ENCODE results near the gene CASP6.

The CASP6 gene

DNA sequence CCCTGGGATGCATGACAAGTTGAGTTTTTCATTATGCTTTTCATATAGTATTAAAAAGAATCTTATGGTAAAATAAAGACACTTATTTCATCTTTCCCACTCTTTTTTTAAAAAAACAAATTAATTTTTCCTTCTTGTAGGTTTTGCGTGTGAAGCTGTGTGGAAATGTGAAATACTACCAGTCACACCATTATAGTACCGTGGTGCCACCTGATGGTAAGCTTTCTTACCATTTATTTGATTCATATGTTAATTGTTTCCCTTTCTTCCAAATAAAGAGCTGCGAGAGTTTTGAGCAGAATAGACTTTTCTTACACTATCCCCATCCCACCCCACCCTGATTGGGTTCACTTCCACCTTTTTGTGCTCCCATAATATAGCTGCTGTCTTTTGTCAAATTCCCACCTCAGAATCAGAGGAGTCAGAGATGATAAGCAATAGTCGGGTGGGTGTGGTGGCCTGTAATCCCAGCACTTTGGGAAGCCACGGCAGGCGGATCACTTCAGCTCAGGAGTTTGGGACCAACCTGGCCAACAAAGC lies 44.3 kb downstream of the CASP6 start:
- peak; percentile 12 for DNase-seq (ENCODE audit: low read depth)
- no peak for TF ChIP-seq CTCF (conservative IDR thresholded peaks at IDR 0.05; ENCODE audit: control insufficient read depth, insufficient read depth, low read depth, low read length)
- H3K4me3 ChIP-seq (ENCODE audit: control insufficient read depth, low read depth, low read length): no peak overlapping the region

DNA sequence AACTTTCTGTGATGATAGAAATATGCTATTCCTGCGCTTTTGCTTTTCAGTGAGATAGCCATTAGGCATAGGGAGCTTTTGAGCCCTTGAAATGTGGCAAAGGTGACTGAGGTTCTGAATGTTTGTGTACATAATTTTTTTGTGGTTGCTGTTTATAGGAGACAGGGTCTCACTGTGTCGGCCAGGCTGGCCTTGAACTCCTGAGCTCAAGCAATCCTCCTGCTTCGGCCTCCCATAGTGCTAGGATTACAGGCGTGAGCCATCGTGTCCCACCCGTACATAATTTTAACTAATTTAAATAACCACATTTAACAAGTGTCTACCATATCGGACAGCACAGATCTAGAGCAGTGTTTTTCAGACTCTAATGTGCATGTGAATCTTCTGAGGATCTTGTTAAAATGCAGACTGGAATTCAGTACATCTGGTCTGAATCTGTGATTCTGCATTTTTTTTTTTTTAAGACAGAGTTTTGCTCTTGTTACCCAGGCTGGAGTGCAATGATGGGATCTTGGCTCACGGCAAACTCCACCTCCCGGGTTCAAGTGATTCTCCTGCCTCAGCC lies 45.3 kb downstream of the CASP6 start:
- no peak for DNase-seq (ENCODE audit: low read depth)
- no peak overlapping the region for H3K4me3 ChIP-seq (ENCODE audit: control insufficient read depth, low read depth, low read length)
- no peak for TF ChIP-seq CTCF (conservative IDR thresholded peaks at IDR 0.05; ENCODE audit: control insufficient read depth, insufficient read depth, low read depth, low read length)

DNA sequence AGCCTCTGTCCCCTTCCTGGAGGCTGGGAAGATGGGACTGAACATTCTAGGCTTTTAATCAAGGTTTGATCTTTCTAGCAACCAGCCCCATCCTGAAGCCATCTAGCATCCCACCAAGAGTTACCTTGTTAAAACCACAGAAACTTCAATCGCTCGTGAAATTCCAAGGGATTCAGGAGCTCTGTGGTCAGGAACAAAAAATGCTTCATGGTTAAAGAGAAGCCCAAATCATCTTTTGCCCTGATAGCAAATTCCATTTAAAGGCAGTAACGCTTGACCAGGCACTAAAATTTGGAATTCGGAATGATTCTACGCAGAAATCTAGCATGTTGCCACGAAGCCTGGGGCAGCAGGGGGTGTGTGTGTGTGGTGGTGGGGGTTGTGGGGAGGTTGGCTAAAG lies 47.8 kb downstream of the CASP6 start:
- no peak for DNase-seq (ENCODE audit: low read depth)
- no peak for TF ChIP-seq CTCF (conservative IDR thresholded peaks at IDR 0.05; ENCODE audit: control insufficient read depth, insufficient read depth, low read depth, low read length)
- H3K4me3 ChIP-seq (ENCODE audit: control insufficient read depth, low read depth, low read length): no peak overlapping the region

DNA sequence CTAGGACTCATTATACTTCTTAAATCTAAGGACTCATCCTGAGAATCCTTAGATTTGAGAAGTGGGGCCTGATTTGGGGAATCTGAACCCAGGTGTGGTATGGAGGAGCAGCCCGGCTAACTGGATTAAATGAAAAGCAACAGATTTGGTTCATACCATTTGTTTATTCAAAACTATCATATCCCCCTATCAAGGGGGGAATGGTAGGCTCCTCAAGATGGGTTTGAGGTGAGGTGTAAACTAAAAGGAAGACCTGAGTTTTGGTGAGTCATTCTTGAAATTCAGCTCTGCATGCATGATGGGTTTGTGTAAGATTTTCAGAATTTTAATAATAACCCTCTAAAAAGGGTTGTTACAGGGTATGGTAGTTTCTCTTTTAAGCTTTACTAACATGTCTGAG lies 53.4 kb downstream of the CASP6 start:
- H3K4me3 ChIP-seq (ENCODE audit: control insufficient read depth, low read depth, low read length): no peak overlapping the region
- no peak for TF ChIP-seq CTCF (conservative IDR thresholded peaks at IDR 0.05; ENCODE audit: control insufficient read depth, insufficient read depth, low read depth, low read length)
- DNase-seq (ENCODE audit: low read depth): no peak

DNA sequence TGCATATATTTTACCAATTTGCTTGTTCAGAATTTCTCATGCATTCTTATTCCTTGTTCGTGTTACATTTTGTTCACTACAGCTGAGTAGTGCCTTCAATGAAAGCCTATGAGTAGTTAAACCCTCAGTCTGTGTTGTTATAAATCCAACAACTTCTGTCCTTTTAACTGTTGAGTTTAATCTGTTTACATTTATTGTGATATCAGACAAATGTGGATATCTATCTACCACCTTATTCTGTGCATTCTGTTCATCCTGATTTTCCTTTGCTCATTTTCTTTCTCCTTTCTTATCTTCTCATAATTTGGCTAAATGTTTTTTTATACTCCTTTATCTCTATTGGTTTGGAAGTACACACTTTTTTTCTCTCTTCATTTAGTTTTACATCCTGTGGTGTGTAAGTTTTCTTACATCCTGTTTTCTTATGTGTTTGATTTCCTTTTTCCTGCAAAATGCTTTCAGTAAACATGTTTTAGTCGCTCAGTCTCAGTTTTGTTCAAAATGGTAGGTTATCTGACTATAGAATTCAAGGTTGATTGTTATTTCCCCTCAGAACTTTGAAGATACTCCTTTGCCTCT lies 54.2 kb downstream of the CASP6 start:
- no peak for TF ChIP-seq CTCF (conservative IDR thresholded peaks at IDR 0.05; ENCODE audit: control insufficient read depth, insufficient read depth, low read depth, low read length)
- H3K4me3 ChIP-seq (ENCODE audit: control insufficient read depth, low read depth, low read length): no peak overlapping the region
- no peak for DNase-seq (ENCODE audit: low read depth)

DNA sequence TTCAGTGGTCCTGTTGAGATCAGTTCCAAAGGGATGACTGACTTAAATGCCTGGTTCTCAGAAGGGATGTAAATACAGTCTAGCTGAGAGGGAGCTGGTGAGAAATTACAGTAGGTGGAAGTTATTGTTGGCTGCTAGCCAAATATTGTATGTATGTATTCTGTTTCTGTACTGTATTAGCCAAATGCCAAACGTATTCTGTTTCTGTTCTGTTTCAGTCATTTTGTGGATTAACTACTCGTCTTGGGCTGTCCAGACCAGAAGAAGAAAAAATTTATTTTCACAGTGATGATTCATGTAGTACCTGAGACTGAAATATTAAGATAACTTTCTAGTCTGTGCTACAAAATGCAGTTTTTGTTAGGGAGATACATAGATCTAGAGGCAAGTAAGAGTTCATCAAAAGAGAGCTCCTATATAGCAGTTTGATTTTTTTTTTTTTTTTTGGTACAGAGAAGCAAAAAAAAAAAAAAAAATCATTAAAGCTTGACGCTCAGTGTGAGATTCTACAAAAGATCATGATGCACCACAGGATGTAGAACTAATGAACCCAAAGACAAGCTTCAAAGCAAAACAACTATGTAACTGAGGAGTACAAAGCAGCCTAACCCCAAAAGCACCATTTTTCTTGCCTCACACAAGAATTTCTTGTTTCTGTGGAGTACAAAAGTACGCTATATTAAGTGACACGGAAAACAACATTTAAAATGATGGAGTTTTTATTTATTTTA lies 54.8 kb downstream of the CASP6 start:
- TF ChIP-seq CTCF (conservative IDR thresholded peaks at IDR 0.05; ENCODE audit: control insufficient read depth, insufficient read depth, low read depth, low read length): no peak
- no peak overlapping the region for H3K4me3 ChIP-seq (ENCODE audit: control insufficient read depth, low read depth, low read length)
- no peak for DNase-seq (ENCODE audit: low read depth)

All from fibroblast of mammary gland (primary cell).